WI38 (cell line): ENCODE measurements around the gene GTF3C4.

Experiments
- H3K4me3 ChIP-seq: 2 replicates; pipeline ENCODE4 v1.5.1; 2011; ENCODE audit warnings: low read depth, mild to moderate bottlenecking, control low read depth, low read length
- CTCF ChIP-seq: IDR thresholded peaks from 2 replicates; pipeline ENCODE4 v1.5.1; 2012; ENCODE audit warnings: low read depth, mild to moderate bottlenecking, control low read depth, low read length

GTF3C4 gene

GRCh38 chr9:132637801-132638200 is 32.5 kb upstream of the GTF3C4 start:
- no peak for TF ChIP-seq CTCF
- no peak overlapping the region for H3K4me3 ChIP-seq

GRCh38 chr9:132638240-132638639 is 32.0 kb upstream of the GTF3C4 start:
- TF ChIP-seq CTCF, result no peak
- no peak overlapping the region for H3K4me3 ChIP-seq

- no peak for TF ChIP-seq CTCF
- no peak overlapping the region for H3K4me3 ChIP-seq
These were observed 30.9 kb upstream of the GTF3C4 start for GRCh38 chr9:132639322-132639721.

- no peak for TF ChIP-seq CTCF
- H3K4me3 ChIP-seq, result no peak overlapping the region
These were observed 29.0 kb upstream of the GTF3C4 start for GRCh38 chr9:132641216-132641615.

- no peak overlapping the region for H3K4me3 ChIP-seq
- no peak for TF ChIP-seq CTCF
These were observed 26.0 kb upstream of the GTF3C4 start for GRCh38 chr9:132644251-132644650.

GRCh38 chr9:132645306-132645705 is 25.0 kb upstream of the GTF3C4 start:
- TF ChIP-seq CTCF, result no peak
- no peak overlapping the region for H3K4me3 ChIP-seq

GRCh38 chr9:132645711-132646110 is 24.6 kb upstream of the GTF3C4 start:
- no peak overlapping the region for H3K4me3 ChIP-seq
- TF ChIP-seq CTCF, result no peak
